ENCODE results near the gene NEU2.

- no peak for TF ChIP-seq CTCF (IDR thresholded peaks at IDR 0.05; ENCODE audit: low read length)
- TF ChIP-seq EZH2 (optimal IDR thresholded peaks at IDR 0.05; ENCODE audit: low read depth, low read length): no peak
Observed at GRCh38 chr2:233005096-233005495, 27.4 kb upstream of the NEU2 start.
